Activated T-cell treated with anti-CD3 and anti-CD28 coated beads, Interleukin-2, amount 50 U/mL, for 72 hours (primary cell): ENCODE measurements around the gene ROGDI. TPM values are rescaled to one million over a fixed set of nuclear protein-coding genes. Genes with fewer than 3 reads are reported as not detected.
"Not testable (repeated sequence)": the region's sequence is repeated elsewhere in the genome, so short reads cannot be mapped to it uniquely, and the experiment has no call there.

Source experiments
- ATAC-seq, 2 donors: fragments of 150-1000 bp; cut with Tn5 transposase; replicated peaks in 1 of 2; 2 replicates each; pipeline ENCODE4 v1.10.0; 2021; ENCODE audit warnings: moderate library complexity in 2 of 2, mild to moderate bottlenecking in 1 of 2
- DNase-seq, 2 donors: peaks; one replicate each; pipeline ENCODE4 v3.0.0; 2021 to 2022; ENCODE audit warnings: mixed read lengths in 1 of 2
- H3K27ac Mint-ChIP-seq: one replicate; pipeline ENCODE4 v1.8.0; 2022; ENCODE audit warnings: mild to moderate bottlenecking, moderate library complexity, mixed read lengths
- H3K27me3 Mint-ChIP-seq: one replicate; pipeline ENCODE4 v1.8.0; 2022; ENCODE audit warnings: low read depth, mixed read lengths
- H3K36me3 Mint-ChIP-seq, 2 donors: one replicate each; pipeline ENCODE4 v1.8.0; 2022; ENCODE audit warnings: mixed read lengths in 2 of 2, mild to moderate bottlenecking in 1 of 2; ENCODE audit not compliant: insufficient read depth in 2 of 2
- H3K4me1 Mint-ChIP-seq: one replicate; pipeline ENCODE4 v1.8.0; 2022; ENCODE audit warnings: low read depth, mixed read lengths
- H3K4me3 Mint-ChIP-seq, 2 donors: one replicate each; pipeline ENCODE4 v1.8.0; 2022; ENCODE audit warnings: mild to moderate bottlenecking in 2 of 2, mixed read lengths in 2 of 2, moderate library complexity in 2 of 2
- H3K9me3 Mint-ChIP-seq, 2 donors: one replicate each; pipeline ENCODE4 v1.8.0; 2022; ENCODE audit warnings: mixed read lengths in 2 of 2
- total RNA-seq, 2 donors: library from RNA; stranded (reverse); gene quantifications; one replicate each; pipeline ENCODE4 v1.2.3, GENCODE V29; 2022

ROGDI gene
- total RNA-seq, 2 donors from 2014 or later: 3.7 to 7.4 TPM

DNA sequence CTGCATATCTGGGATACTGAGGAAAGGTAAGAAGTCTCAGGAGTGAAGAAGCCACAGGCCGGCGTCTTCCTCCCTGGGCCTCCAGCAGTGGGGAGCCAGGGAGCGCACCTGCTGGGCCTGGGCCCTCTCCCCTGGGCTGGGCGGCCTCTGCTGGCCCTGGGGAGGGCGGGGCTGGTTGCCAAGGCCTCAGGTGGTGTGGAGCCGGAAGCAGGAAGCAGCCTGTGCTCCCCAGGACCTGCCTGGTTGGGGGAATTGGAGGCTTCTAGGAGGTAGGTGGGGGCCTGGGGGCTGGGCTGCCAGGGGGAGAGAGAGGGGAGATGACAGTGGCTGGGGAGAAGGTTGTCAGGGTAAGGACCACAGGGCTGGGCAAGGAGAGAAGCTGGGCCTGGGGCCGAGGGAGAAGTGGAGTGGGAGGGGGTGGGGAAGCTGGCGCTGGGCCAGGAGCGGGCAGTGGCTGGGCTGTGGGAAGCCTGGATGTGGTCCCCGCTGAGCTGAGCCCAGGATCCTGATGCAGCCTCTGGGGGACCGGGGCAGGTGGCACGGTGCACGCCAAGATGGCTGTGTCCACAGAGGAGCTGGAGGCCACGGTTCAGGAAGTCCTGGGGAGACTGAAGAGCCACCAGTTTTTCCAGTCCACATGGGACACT lies 7.1 kb downstream of the ROGDI start, which contains the start of gene SMIM22:
Gene SMIM22 (plus strand): TSS at position 189 of the 647 bp plus-strand sequence. CDS start 366 bp downstream, at position 555.
- DNase-seq (no peak), ATAC-seq (no peak)
- Mint-ChIP-seq H3K27ac (no peak within 1 kb of the TSS), H3K4me1 (peaks cover 6% of the 10 kb centered on the region), H3K4me3 (no peak within 1 kb of the TSS), H3K27me3 (no peaks in the 10 kb centered on the region), H3K36me3 (no peaks in the 10 kb centered on the region), H3K9me3 (no peaks in the 10 kb centered on the region)

DNA sequence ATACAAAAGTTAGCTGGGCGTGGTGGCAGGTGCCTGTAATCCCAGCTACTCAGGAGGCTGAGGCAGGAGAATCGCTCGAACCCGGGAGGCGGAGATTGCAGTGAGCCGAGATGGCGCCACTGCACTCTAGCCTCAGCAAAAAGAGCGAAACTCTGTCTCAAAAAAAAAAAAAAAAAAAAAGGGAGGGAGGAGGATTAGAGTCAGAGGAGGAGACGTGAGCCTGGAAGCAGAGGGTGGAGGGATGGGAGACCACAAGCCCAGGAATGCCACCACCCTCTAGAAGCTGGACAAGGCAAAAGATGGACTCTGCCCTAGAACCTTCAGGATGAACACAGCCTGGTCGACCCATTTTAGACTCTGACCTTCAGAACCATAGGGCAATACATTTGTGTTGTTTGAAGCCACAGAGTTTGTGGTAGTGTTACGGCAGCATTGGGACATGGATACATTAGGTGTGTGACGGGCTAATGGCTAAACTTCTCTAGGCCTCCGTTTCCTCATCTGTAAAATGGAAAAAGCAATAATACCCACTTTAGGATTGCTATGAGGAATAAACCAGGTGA lies 9.4 kb downstream of the ROGDI start:
- H3K4me1 Mint-ChIP-seq: peaks cover 6% of the 10 kb centered on the region
- ATAC-seq (no peak), DNase-seq (no peak)
- no peak overlapping the region for H3K4me3 Mint-ChIP-seq
- H3K27ac Mint-ChIP-seq: no peak overlapping the region
- H3K36me3 Mint-ChIP-seq: no peaks in the 10 kb centered on the region
- no peaks in the 10 kb centered on the region for H3K9me3 Mint-ChIP-seq
- H3K27me3 Mint-ChIP-seq: no peaks in the 10 kb centered on the region

- ATAC-seq: peak in 1 of 2 donors; percentile 36
- H3K27ac Mint-ChIP-seq: no peak overlapping the region
- H3K36me3 Mint-ChIP-seq: no peaks in the 10 kb centered on the region
- H3K9me3 Mint-ChIP-seq: no peaks in the 10 kb centered on the region
- no peak overlapping the region for H3K4me3 Mint-ChIP-seq
- H3K27me3 Mint-ChIP-seq: no peaks in the 10 kb centered on the region
- H3K4me1 Mint-ChIP-seq: peaks cover 6% of the 10 kb centered on the region
- no peak for DNase-seq
These were observed 11.6 kb downstream of the ROGDI start for GRCh38 chr16:4790871-4791270.

- ATAC-seq (no peak), DNase-seq (no peak)
- Mint-ChIP-seq H3K9me3 (no peaks in the 10 kb centered on the region), H3K4me1 (peaks cover 6% of the 10 kb centered on the region), H3K27me3 (no peaks in the 10 kb centered on the region), H3K27ac (no peak overlapping the region), H3K36me3 (no peaks in the 10 kb centered on the region), H3K4me3 (no peak overlapping the region)
These were observed 12.2 kb downstream of the ROGDI start for GRCh38 chr16:4790261-4790660.

- peaks cover 6% of the 10 kb centered on the region for H3K4me1 Mint-ChIP-seq
- no peak overlapping the region for H3K27ac Mint-ChIP-seq
- DNase-seq: no peak
These were observed 13.5 kb downstream of the ROGDI start for GRCh38 chr16:4788910-4789309.

DNA sequence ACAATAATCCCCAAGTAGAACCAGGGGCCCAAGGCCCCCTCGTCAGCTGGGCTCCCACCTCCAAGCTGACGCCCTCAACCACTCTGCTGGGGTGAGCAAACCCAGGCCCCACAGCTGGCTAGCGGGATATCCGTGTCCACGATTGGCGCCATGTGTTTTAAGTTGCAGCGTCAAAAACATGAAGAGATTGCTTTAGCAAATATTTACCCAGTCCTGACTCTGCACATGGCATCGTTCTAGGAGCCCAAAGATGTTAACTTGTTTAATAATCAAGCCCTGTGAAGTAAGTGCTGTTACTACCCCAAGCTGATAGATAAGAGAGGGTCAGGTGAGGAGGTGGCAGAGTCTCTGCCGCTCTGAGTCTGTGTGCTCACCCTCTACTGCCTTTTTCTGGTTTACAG lies 13.9 kb downstream of the ROGDI start:
- Mint-ChIP-seq H3K4me3 (no peak overlapping the region), H3K27me3 (no peaks in the 10 kb centered on the region), H3K4me1 (peaks cover 6% of the 10 kb centered on the region), H3K27ac (no peak overlapping the region), H3K9me3 (no peaks in the 10 kb centered on the region), H3K36me3 (no peaks in the 10 kb centered on the region)
- no peak for ATAC-seq
- DNase-seq: no peak

More at GRCh38 chr16:4788910-4789309, 13.5 kb downstream of the ROGDI start:
- Mint-ChIP-seq H3K9me3 (no peaks in the 10 kb centered on the region), H3K27me3 (no peaks in the 10 kb centered on the region), H3K36me3 (no peaks in the 10 kb centered on the region), H3K4me3 (no peak overlapping the region)
- no peak for ATAC-seq

- H3K27ac Mint-ChIP-seq: no peak within 1 kb of the TSS
- ATAC-seq: no peak
These were observed 14.6 kb downstream of the ROGDI start, which contains the start of gene SEPTIN12 for GRCh38 chr16:4787627-4788482. Gene SEPTIN12, minus strand, starts transcription at chr16:4788345. Its CDS starts 700 bp downstream, at chr16:4787645.

GRCh38 chr16:4787068-4787467 lies 15.4 kb downstream of the ROGDI start:
- Mint-ChIP-seq H3K27me3 (no peaks in the 10 kb centered on the region), H3K9me3 (no peaks in the 10 kb centered on the region), H3K27ac (no peak overlapping the region)

More at GRCh38 chr16:4787627-4788482, 14.6 kb downstream of the ROGDI start, which contains the start of gene SEPTIN12:
- Mint-ChIP-seq H3K4me1 (peaks cover 6% of the 10 kb centered on the region), H3K27me3 (no peaks in the 10 kb centered on the region), H3K4me3 (no peak within 1 kb of the TSS), H3K36me3 (no peaks in the 10 kb centered on the region), H3K9me3 (no peaks in the 10 kb centered on the region)
- DNase-seq: no peak

GRCh38 chr16:4785758-4786433 lies 16.5 kb downstream of the ROGDI start:
- Mint-ChIP-seq H3K9me3 (no peaks in the 10 kb centered on the region), H3K4me3 (no peak overlapping the region), H3K4me1 (peaks cover 3% of the 10 kb centered on the region), H3K27ac (no peak overlapping the region), H3K27me3 (no peaks in the 10 kb centered on the region), H3K36me3 (no peaks in the 10 kb centered on the region)
- DNase-seq: no peak
- ATAC-seq: no peak

More at GRCh38 chr16:4787068-4787467, 15.4 kb downstream of the ROGDI start:
- no peak for ATAC-seq
- Mint-ChIP-seq H3K4me3 (no peak overlapping the region), H3K4me1 (peaks cover 6% of the 10 kb centered on the region), H3K36me3 (no peaks in the 10 kb centered on the region)
- no peak for DNase-seq

DNA sequence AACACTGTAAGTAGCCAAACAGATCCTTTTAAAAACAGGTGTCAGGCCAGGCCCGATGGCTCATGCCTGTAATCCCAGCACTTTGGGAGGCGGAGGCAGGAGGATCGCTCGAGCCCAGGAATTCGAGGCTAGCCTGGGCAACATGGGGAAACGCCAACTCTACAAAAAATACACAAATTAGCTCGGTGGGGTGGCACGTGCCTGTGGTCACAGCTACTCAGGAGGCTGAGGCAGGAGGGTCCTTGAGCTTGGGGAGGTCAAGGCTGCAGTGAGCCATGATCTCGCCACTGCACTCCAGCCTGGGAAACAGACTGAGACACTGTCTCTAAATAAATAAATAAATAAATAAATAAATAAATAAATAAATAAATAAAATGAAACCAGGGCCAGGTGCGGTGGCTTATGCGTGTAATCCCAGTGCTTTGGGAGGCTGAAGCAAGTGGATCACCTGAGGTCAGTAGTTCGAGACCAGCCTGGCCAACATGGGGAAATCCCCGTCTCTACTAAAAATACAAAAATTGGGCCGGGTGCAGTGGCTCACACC lies 17.9 kb downstream of the ROGDI start:
- not testable (repeated sequence) for H3K4me1 Mint-ChIP-seq, DNase-seq, H3K27me3 Mint-ChIP-seq, H3K27ac Mint-ChIP-seq, H3K4me3 Mint-ChIP-seq, H3K36me3 Mint-ChIP-seq, H3K9me3 Mint-ChIP-seq, ATAC-seq

- Mint-ChIP-seq H3K27ac (no peak overlapping the region), H3K4me1 (no peaks in the 10 kb centered on the region), H3K27me3 (no peaks in the 10 kb centered on the region), H3K36me3 (no peaks in the 10 kb centered on the region), H3K4me3 (no peak overlapping the region), H3K9me3 (no peaks in the 10 kb centered on the region)
- no peak for DNase-seq
- ATAC-seq: no peak
These were observed 18.5 kb downstream of the ROGDI start for GRCh38 chr16:4783951-4784336.

DNA sequence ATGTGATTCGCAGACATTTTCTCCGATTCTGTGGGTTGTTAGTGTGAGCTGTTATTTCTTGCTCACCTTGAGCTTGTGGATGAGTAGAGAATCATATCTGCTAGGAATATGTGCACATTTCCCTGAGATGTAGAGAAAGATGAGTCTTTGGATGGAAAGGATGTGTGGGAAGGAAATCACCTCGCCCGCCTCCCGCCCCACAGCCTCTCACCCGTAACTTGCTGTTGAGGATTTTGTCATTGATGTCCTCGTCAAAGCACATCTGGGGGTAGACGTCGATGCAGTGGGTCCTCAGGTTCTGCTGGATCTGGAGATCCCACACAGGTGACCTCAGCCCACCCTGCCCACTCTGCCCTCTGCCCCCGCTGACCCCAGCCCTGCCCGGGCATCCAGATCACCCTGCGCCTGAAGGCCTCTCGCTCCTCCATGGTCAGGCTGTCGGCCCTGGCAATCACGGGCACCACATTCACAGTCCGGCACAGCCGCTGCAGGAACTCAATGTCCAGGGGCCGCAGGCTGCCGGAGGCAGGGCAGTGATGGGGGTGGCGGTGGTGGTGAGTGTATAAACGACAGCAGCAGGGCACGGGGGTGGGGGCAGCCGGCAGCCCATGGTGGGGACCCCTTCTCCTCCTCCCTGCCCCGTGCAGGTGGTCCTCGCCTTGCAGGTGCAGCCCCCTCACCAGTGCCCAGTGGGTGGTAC lies 19.0 kb downstream of the ROGDI start:
- no peaks in the 10 kb centered on the region for H3K27me3 Mint-ChIP-seq
- H3K4me3 Mint-ChIP-seq: no peak overlapping the region
- H3K9me3 Mint-ChIP-seq: no peaks in the 10 kb centered on the region
- ATAC-seq: no peak
- no peaks in the 10 kb centered on the region for H3K4me1 Mint-ChIP-seq
- no peak for DNase-seq
- no peak overlapping the region for H3K27ac Mint-ChIP-seq
- H3K36me3 Mint-ChIP-seq: no peaks in the 10 kb centered on the region
